Endothelial cell of umbilical vein (primary cell): ENCODE data around the gene TICRR. TPM values are rescaled to one million over a fixed set of nuclear protein-coding genes. Genes with fewer than 3 reads are reported as not detected.

ENCODE experiments used
- BruUV-seq: library from RNA; stranded (reverse); fragments of 400-500 nt; replicated peaks from 2 replicates; lab custom pipeline; 2021; lab: Mats Ljungman, UMichigan
- CTCF ChIA-PET: fragments of 300-600, 350-600 bp; sonication (Branson Sonifier 250); formaldehyde crosslinking; loops from one replicate; lab custom pipeline; 2021; ENCODE audit warnings: antibody characterized with exemption, inconsistent platforms; lab: Charles Lee
- POLR2A ChIA-PET: fragments of 300-600, 350-600 bp; sonication (Branson Sonifier 250); formaldehyde crosslinking; loops from one replicate; lab custom pipeline; 2021; ENCODE audit warnings: antibody characterized with exemption, inconsistent platforms; lab: Charles Lee
- DNase-seq: peaks from one replicate; pipeline ENCODE4 v3.0.0-alpha.2; 2011; ENCODE audit warnings: low read depth, low spot score
- FAIRE-seq: peaks from 2 replicates; lab custom pipeline; 2011; peaks lifted over from hg19 to GRCh38; lab: Jason Lieb, UNC
- H2AFZ ChIP-seq: 2 replicates; pipeline ENCODE4 v1.6.0; 2012; ENCODE audit warnings: low read depth, low read length, control low read depth, inconsistent platforms
- H3K27ac ChIP-seq: 2 replicates; pipeline ENCODE4 v1.5.1; 2011; ENCODE audit warnings: low read depth, mild to moderate bottlenecking, control low read depth, low read length, moderate library complexity; ENCODE audit not compliant: insufficient read depth
- H3K27me3 ChIP-seq, 2 experiments: 2 replicates each; pipeline versions ENCODE4 v1.6.0 to v1.6.1; 2011; ENCODE audit warnings: low read length in 2 of 2, mixed read lengths in 1 of 2; ENCODE audit not compliant: control insufficient read depth in 2 of 2, insufficient read depth in 2 of 2
- H3K36me3 ChIP-seq, 2 experiments: 2 replicates in 1 of 2; 3 replicates in 1 of 2; pipeline ENCODE4 v1.5.1; 2011; ENCODE audit warnings: low read length in 2 of 2, mild to moderate bottlenecking in 1 of 2, moderate library complexity in 1 of 2; ENCODE audit not compliant: control insufficient read depth in 2 of 2, insufficient read depth in 2 of 2; ENCODE audit errors: extremely low read depth in 1 of 2
- H3K4me1 ChIP-seq: 3 replicates; pipeline ENCODE4 v1.5.1; 2011; ENCODE audit warnings: mild to moderate bottlenecking, low read length; ENCODE audit not compliant: control insufficient read depth, insufficient read depth; ENCODE audit errors: extremely low read depth
- H3K4me2 ChIP-seq: 2 replicates; pipeline ENCODE4 v1.6.1; 2011; ENCODE audit warnings: low read length, control low read depth, mixed read lengths; ENCODE audit not compliant: insufficient read depth
- H3K4me3 ChIP-seq, 3 experiments: fragments of 200-600 bp in 1 of 3; sonication (generic), shearing (Covaris generic) in 1 of 3; replicated peaks in 1 of 3; 2 replicates each; pipeline ENCODE4 v1.5.1; 2011 to 2016; ENCODE audit warnings: control low read depth in 3 of 3, low read length in 3 of 3, mild to moderate bottlenecking in 2 of 3, inconsistent platforms in 1 of 3, low read depth in 1 of 3, moderate library complexity in 1 of 3; ENCODE audit not compliant: insufficient read depth in 1 of 3
- H3K79me2 ChIP-seq: 2 replicates; pipeline ENCODE4 v1.6.0; 2012; ENCODE audit warnings: low read length, inconsistent platforms; ENCODE audit not compliant: control insufficient read depth, insufficient read depth
- H3K9ac ChIP-seq: replicated peaks from 2 replicates; pipeline ENCODE3; 2011; ENCODE audit warnings: low read length, control low read depth; ENCODE audit not compliant: insufficient read depth; ENCODE audit errors: extremely low read depth
- H3K9me1 ChIP-seq: replicated peaks from 3 replicates; pipeline ENCODE4 v1.6.0; 2011; ENCODE audit warnings: mild to moderate bottlenecking, low read length; ENCODE audit not compliant: control insufficient read depth, insufficient read depth; ENCODE audit errors: extremely low read depth
- H3K9me3 ChIP-seq: replicated peaks from 2 replicates; pipeline ENCODE4 v1.5.1; 2012; ENCODE audit warnings: low read length, inconsistent platforms; ENCODE audit not compliant: control insufficient read depth, insufficient read depth
- H4K20me1 ChIP-seq: replicated peaks from 2 replicates; pipeline ENCODE3; 2011; ENCODE audit warnings: mild to moderate bottlenecking, low read length; ENCODE audit not compliant: control insufficient read depth, insufficient read depth; ENCODE audit errors: extremely low read depth
- EZH2 ChIP-seq: IDR thresholded peaks from 2 replicates; pipeline ENCODE4 v1.6.1; 2012; ENCODE audit warnings: borderline replicate concordance, low read depth, mild to moderate bottlenecking, moderate library complexity, low read length, inconsistent platforms; ENCODE audit not compliant: severe bottlenecking
- JUN ChIP-seq: IDR thresholded peaks from 2 replicates; pipeline ENCODE4 v1.6.1; 2011; ENCODE audit warnings: borderline replicate concordance, low read depth; ENCODE audit not compliant: insufficient read length, insufficient read depth
- POLR2A ChIP-seq: IDR thresholded peaks from 2 replicates; pipeline ENCODE4 v1.6.1; 2012; ENCODE audit warnings: low read depth, mild to moderate bottlenecking, control low read depth, low read length
- POLR2AphosphoS5 ChIP-seq: IDR thresholded peaks from 2 replicates; pipeline ENCODE4 v1.6.1; 2012; ENCODE audit warnings: low read depth, mild to moderate bottlenecking, control low read depth, low read length, moderate library complexity; ENCODE audit not compliant: insufficient read depth
- dilution Hi-C: fragments of 300-500 bp; cut with MboI; formaldehyde crosslinking; loops from one replicate; pipeline ENCODE4 v1.15.0; 2019; ENCODE audit warnings: low sequenced_read_pairs; ENCODE audit not compliant: extremely low pct_ligation_motif_present
- intact Hi-C: fragments of 100-400 bp; cut with micrococcal nuclease; formaldehyde crosslinking; loops from one replicate; pipeline ENCODE4 v1.10.0; 2022
- polyA plus RNA-seq, 4 experiments: library from polyadenylated mRNA; depleted of rRNA in 3 of 4; stranded (reverse) in 3 of 4; unstranded in 1 of 4; fragments of >200 nt; gene quantifications; 2 replicates each; pipeline versions ENCODE4 v1.2.1 to v1.2.3, GENCODE V29; 2011 to 2012; ENCODE audit warnings: missing spikeins in 1 of 4
- total RNA-seq: library from RNA; stranded (reverse); gene quantifications from 2 replicates; pipeline ENCODE4 v1.2.3, GENCODE V29; 2021
- TF ChIP-seq, protein P1 (sequence below), 2 donors: IDR thresholded peaks; 1 replicate in 1 of 2; 2 replicates in 1 of 2; pipeline ENCODE4 v1.5.1; 2011; ENCODE audit warnings: low read length in 2 of 2, mild to moderate bottlenecking in 2 of 2, moderate library complexity in 2 of 2, control low read depth in 1 of 2, inconsistent platforms in 1 of 2, low read depth in 1 of 2; ENCODE audit not compliant: insufficient read depth in 1 of 2; ENCODE audit errors: extremely low read depth in 1 of 2
- TF ChIP-seq, protein P2 (sequence below): IDR thresholded peaks from 2 replicates; pipeline ENCODE4 v1.6.1; 2011; ENCODE audit not compliant: insufficient read depth, insufficient read length

TICRR gene
- total and polyA plus RNA-seq, 2 donors (not counting 3 experiments of a cell fraction or from before 2014, with no cell fraction given) = 4.9 to 19.4 TPM

DNA sequence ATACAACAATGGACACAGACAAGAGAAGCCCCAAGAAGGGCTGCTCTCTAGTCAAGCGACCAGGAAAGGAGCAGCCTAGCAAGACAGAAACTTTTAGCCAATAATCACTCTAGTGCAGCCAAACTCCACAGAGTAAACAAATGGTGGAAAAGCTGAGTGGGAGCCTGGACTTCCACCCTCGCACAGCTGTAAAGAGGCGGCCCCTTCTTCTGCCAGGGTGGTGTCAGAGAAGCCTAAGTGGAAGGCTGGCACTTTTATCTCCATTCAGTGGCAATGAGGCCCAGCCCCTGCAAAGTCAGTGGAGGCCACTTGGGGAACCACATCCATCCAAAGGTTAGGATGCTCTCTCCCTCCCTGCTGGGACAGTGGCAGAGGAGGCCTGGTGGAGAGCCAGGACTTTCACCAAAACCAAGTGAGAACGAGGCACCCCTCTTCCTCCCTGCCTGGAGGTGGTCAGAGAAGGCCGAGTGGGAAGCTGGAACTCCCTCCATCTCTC, 15.5 kb upstream of the TICRR start:
- ChIA-PET POLR2A (no interaction called here), CTCF (interaction anchor here (2.1 kb wide), 1 partner anchor 201 kb away, joined by 6 read pairs; no protein-coding TSS in a partner anchor)
- intact Hi-C loops (loop anchor here (5.0 kb wide), 2 partner anchors 118 to 203 kb away; no protein-coding TSS in a partner anchor), dilution Hi-C loops (no loop called here)
- no TSS peak for BruUV-seq
- FAIRE-seq (no peak), DNase-seq (no peak)
- Histone ChIP-seq H3K36me3 (no peaks in the 10 kb centered on the region), H3K79me2 (no peaks in the 10 kb centered on the region), H4K20me1 (no peaks in the 10 kb centered on the region), H3K4me2 (no peak overlapping the region), H3K27me3 (peaks cover 4 to 9% of the 10 kb centered on the region in 2 experiments), H3K4me1 (no peaks in the 10 kb centered on the region), H3K9me3 (no peaks in the 10 kb centered on the region), H3K4me3 (no peak overlapping the region), H2AFZ (no peak overlapping the region), H3K9ac (no peak overlapping the region), H3K27ac (no peak overlapping the region), H3K9me1 (no peaks in the 10 kb centered on the region)
- TF ChIP-seq, protein P1, sequence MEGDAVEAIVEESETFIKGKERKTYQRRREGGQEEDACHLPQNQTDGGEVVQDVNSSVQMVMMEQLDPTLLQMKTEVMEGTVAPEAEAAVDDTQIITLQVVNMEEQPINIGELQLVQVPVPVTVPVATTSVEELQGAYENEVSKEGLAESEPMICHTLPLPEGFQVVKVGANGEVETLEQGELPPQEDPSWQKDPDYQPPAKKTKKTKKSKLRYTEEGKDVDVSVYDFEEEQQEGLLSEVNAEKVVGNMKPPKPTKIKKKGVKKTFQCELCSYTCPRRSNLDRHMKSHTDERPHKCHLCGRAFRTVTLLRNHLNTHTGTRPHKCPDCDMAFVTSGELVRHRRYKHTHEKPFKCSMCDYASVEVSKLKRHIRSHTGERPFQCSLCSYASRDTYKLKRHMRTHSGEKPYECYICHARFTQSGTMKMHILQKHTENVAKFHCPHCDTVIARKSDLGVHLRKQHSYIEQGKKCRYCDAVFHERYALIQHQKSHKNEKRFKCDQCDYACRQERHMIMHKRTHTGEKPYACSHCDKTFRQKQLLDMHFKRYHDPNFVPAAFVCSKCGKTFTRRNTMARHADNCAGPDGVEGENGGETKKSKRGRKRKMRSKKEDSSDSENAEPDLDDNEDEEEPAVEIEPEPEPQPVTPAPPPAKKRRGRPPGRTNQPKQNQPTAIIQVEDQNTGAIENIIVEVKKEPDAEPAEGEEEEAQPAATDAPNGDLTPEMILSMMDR (IDR thresholded peaks at IDR 0.05; ENCODE audit: extremely low read depth in 1 of 2, insufficient read depth in 1 of 2, low read depth in 1 of 2, low read length in 2 of 2) = no peak
- TF ChIP-seq EZH2 = no peak
- TF ChIP-seq POLR2AphosphoS5 = no peak
- TF ChIP-seq, protein P2, sequence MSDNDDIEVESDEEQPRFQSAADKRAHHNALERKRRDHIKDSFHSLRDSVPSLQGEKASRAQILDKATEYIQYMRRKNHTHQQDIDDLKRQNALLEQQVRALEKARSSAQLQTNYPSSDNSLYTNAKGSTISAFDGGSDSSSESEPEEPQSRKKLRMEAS = no peak
- no peak for TF ChIP-seq JUN
- TF ChIP-seq POLR2A = no peak
